Measurements from ENCODE around the gene CHST7. TPM values are rescaled to one million over a fixed set of nuclear protein-coding genes. Genes with fewer than 3 reads are reported as not detected.

CHST7 gene
- total and polyA plus RNA-seq, 10 of the 15 experiments (the other 5 are each of a cell fraction or from before 2014, with no cell fraction given) = 0.58 to 11.0 (median 5.4) TPM

DNA sequence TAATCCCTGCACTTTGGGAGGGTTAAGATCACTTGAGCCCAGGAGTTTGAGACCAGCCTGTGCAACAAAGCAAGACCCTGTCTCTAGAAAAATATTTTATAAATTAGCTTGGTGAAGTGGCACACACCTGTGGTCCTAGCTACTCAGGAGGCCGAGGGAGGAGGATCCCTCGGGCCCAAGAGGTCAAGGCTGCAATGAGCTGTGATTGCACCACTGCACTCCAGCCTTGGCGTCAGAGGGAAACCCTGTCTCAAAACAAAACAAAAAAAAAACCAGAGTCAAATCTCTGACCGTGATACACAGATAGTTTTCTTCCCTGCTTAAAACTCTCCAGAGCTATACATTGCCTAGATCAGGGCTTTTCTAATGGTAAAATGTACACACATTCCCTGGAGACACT, 53.5 kb downstream of the CHST7 start (continued):
- TF ChIP-seq, protein P1, sequence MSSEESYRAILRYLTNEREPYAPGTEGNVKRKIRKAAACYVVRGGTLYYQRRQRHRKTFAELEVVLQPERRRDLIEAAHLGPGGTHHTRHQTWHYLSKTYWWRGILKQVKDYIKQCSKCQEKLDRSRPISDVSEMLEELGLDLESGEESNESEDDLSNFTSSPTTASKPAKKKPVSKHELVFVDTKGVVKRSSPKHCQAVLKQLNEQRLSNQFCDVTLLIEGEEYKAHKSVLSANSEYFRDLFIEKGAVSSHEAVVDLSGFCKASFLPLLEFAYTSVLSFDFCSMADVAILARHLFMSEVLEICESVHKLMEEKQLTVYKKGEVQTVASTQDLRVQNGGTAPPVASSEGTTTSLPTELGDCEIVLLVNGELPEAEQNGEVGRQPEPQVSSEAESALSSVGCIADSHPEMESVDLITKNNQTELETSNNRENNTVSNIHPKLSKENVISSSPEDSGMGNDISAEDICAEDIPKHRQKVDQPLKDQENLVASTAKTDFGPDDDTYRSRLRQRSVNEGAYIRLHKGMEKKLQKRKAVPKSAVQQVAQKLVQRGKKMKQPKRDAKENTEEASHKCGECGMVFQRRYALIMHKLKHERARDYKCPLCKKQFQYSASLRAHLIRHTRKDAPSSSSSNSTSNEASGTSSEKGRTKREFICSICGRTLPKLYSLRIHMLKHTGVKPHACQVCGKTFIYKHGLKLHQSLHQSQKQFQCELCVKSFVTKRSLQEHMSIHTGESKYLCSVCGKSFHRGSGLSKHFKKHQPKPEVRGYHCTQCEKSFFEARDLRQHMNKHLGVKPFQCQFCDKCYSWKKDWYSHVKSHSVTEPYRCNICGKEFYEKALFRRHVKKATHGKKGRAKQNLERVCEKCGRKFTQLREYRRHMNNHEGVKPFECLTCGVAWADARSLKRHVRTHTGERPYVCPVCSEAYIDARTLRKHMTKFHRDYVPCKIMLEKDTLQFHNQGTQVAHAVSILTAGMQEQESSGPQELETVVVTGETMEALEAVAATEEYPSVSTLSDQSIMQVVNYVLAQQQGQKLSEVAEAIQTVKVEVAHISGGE (CRISPR knock-in tag; IDR thresholded peaks at IDR 0.05) = no peak

DNA sequence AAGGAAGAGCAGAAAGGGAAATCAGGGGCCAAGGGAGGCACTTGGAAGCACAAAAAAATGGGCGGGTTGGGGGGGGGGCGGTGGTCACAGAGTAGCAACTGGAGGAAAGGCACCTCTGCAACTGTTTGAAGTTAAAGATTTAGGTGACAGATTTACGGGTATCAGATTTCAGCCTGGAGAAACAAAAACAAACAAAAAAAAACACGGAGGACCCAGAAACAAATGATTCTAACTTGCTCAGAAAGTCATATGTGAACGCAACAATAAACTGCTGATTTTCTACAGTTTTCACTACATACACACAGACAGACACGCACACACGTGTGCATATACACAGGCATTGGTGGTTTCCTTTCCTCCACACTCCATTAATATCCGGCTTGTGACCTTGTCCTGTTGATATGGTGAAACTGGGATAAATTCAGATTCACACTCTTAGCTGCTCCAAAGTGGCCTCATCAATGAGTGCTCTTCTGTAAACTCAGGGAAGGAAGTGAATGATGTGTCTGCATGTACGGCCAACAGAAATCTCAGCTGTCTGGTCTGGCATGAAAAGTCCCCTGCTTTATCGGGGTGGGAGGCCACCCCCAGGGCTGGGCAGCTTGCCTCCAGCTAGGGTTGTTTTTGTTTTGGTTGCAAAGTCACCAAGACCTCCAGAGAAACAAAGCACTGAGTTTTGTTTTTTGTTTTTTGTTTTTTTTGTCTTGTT, 54.3 kb downstream of the CHST7 start:
- Histone ChIP-seq H3K9me3 (replicated peaks; ENCODE audit: control insufficient read depth, insufficient read depth, low read length) (no peaks in the 10 kb centered on the region), H3K4me1 (ENCODE audit: control insufficient read depth, insufficient read depth, low read length) (peaks cover 33% of the 10 kb centered on the region), H3K9ac (ENCODE audit: control insufficient read depth, insufficient read depth, low read length) (no peak overlapping the region), H3K4me2 (ENCODE audit: control insufficient read depth, insufficient read depth) (peak overlapping the region; percentile 66), H3K4me3 (no peak overlapping the region), H2AFZ (ENCODE audit: control insufficient read depth, low read depth, low read length) (no peak overlapping the region), H3K79me2 (ENCODE audit: control insufficient read depth, insufficient read depth, low read length) (no peaks in the 10 kb centered on the region), H3K36me3 (ENCODE audit: control insufficient read depth in 2 of 2, insufficient read depth in 2 of 2, low read length in 1 of 2) (no peaks in the 10 kb centered on the region; a peak in 2 of 4 replicates), H3K27me3 (replicated peaks in 1 of 2; ENCODE audit: control insufficient read depth in 2 of 2, insufficient read depth in 2 of 2, low read length in 1 of 2) (no peaks in the 10 kb centered on the region), H4K20me1 (ENCODE audit: control insufficient read depth, insufficient read depth) (no peaks in the 10 kb centered on the region), H3K27ac (ENCODE audit: control insufficient read depth, insufficient read depth) (peak overlapping the region; percentile 85)
- ATAC-seq (peak; percentile 45), FAIRE-seq (no peak), DNase-seq (ENCODE audit: low read depth, low spot score) (no peak)
- ChIA-PET CTCF (interaction anchor here (0.6 to 2.8 kb wide), 6 partner anchors 10 to 168 kb away, joined by 3 to 14 read pairs (median 4); no protein-coding TSS in a partner anchor), RAD21 (ENCODE audit: unreplicated experiment) (interaction anchor here (0.7 to 3.0 kb wide), 11 partner anchors 10 to 65 kb away, joined by 3 to 21 read pairs (median 7); no protein-coding TSS in a partner anchor), SMC1A (ENCODE audit: uncharacterized antibody, unreplicated experiment) (interaction anchor here (0.6 to 2.6 kb wide), 11 partner anchors 8 to 219 kb away, joined by 3 to 33 read pairs (median 5); no protein-coding TSS in a partner anchor), POLR2A (interaction anchor here (1.0 to 2.5 kb wide), 6 partner anchors 10 to 66 kb away, joined by 3 to 8 read pairs (median 5); no protein-coding TSS in a partner anchor)
- WGBS (ENCODE audit: insufficient coverage, insufficient replicate concordance, low lambda C conversion rate, missing lambda C conversion rate) = 34% methylated on average over 10 of the region's 10 CpGs
- in situ Hi-C loops (cut with MboI) = no loop called here
- intact Hi-C loops (cut with micrococcal nuclease; ENCODE audit: unreplicated experiment) = loop anchor here (1.0 to 2.0 kb wide), 3 partner anchors 8 to 83 kb away; no protein-coding TSS in a partner anchor
- no TSS peak for BruUV-seq (replicated peaks)
- TF ChIP-seq CREM (IDR thresholded peaks at IDR 0.05; ENCODE audit: low read depth) = no peak
- peak; percentile 26; the same call in 1 of the 2 replicates for TF ChIP-seq SPI1 (IDR thresholded peaks at IDR 0.05; ENCODE audit: borderline replicate concordance, insufficient read depth, low read depth, low read length)
- TF ChIP-seq POLR2A (IDR thresholded peaks at IDR 0.05; ENCODE audit: low read depth, low read length) = 0 out of 2 replicates have a peak, but pooled peaks have one; percentile 28
- TF ChIP-seq SMAD5 (IDR thresholded peaks at IDR 0.05; ENCODE audit: low read depth) = no peak
- no peak for TF ChIP-seq EZH2 (IDR thresholded peaks at IDR 0.05; ENCODE audit: borderline replicate concordance, control insufficient read depth, low read depth, low read length)
- 0 out of 2 replicates have a peak, but pooled peaks have one; percentile 8 for TF ChIP-seq SMARCA5 (IDR thresholded peaks at IDR 0.05)
- TF ChIP-seq MEF2A (IDR thresholded peaks at IDR 0.05; ENCODE audit: insufficient read depth, low read depth, low read length) = no peak
- TF ChIP-seq ATF7 (IDR thresholded peaks at IDR 0.05; ENCODE audit: low read depth) = no peak
- no peak for TF ChIP-seq NFYA (IDR thresholded peaks at IDR 0.05; ENCODE audit: borderline replicate concordance, low read depth, low read length)
- TF ChIP-seq, protein P2, sequence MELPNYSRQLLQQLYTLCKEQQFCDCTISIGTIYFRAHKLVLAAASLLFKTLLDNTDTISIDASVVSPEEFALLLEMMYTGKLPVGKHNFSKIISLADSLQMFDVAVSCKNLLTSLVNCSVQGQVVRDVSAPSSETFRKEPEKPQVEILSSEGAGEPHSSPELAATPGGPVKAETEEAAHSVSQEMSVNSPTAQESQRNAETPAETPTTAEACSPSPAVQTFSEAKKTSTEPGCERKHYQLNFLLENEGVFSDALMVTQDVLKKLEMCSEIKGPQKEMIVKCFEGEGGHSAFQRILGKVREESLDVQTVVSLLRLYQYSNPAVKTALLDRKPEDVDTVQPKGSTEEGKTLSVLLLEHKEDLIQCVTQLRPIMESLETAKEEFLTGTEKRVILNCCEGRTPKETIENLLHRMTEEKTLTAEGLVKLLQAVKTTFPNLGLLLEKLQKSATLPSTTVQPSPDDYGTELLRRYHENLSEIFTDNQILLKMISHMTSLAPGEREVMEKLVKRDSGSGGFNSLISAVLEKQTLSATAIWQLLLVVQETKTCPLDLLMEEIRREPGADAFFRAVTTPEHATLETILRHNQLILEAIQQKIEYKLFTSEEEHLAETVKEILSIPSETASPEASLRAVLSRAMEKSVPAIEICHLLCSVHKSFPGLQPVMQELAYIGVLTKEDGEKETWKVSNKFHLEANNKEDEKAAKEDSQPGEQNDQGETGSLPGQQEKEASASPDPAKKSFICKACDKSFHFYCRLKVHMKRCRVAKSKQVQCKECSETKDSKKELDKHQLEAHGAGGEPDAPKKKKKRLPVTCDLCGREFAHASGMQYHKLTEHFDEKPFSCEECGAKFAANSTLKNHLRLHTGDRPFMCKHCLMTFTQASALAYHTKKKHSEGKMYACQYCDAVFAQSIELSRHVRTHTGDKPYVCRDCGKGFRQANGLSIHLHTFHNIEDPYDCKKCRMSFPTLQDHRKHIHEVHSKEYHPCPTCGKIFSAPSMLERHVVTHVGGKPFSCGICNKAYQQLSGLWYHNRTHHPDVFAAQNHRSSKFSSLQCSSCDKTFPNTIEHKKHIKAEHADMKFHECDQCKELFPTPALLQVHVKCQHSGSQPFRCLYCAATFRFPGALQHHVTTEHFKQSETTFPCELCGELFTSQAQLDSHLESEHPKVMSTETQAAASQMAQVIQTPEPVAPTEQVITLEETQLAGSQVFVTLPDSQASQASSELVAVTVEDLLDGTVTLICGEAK (IDR thresholded peaks at IDR 0.05; ENCODE audit: borderline replicate concordance) = no peak
- TF ChIP-seq POU2F2 (IDR thresholded peaks at IDR 0.05; ENCODE audit: borderline replicate concordance, low read depth, low read length) = 0 out of 3 replicates have a peak, but pooled peaks have one; percentile 20
- TF ChIP-seq DPF2 (IDR thresholded peaks at IDR 0.05) = no peak
- no peak for TF ChIP-seq TCF12 (IDR thresholded peaks at IDR 0.05; ENCODE audit: low read depth, low read length)
- TF ChIP-seq RAD51 (IDR thresholded peaks at IDR 0.05) = no peak

Data from GM12878 (cell line).